ENCODE measurements around the gene EFCAB6. TPM values are rescaled to one million over a fixed set of nuclear protein-coding genes. Genes with fewer than 3 reads are reported as not detected.

Gene EFCAB6
- total RNA-seq, 3 donors from 2014 or later, result 3.0 to 9.8 (median 5.9) TPM

DNA sequence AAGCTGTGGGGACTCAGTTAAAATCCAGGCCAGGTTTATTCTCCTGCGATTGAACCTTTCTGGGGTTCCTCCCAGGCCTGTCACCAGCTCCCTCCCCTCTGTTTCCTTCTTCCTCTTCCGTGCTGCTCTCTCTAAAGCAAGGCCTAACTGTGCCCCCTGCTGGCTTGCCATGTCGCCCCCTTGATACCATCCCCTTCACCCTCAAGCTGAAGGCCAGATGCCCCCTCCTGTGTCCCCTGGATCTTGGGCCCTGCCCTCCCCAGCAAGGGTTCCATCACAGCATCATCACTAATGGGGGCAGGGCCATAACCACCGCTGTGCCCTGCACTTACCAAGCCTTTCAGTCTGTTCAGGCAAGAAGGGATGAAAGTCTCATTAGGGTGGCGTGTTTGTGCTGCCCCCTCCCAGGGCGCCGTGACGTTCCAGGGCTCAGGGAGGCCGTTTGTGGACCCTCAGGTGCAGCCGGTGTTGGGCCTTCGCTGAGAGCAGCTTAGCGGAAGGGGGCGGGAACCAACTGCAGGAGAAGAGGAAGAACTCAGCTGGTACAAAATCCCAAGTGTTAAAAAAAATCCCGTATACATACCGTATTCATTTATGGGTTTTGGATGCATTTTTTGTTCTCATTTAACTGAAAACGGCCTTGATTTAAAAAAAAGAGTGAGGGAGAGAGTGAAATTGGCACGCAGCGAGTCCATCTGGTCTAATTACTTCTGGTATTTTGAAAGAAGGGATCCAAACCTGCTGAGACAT is 330.4 kb downstream of the EFCAB6 start:
- Histone ChIP-seq H3K4me3 (no peak overlapping the region), H3K27me3 (peaks cover 0 to 5% of the 10 kb centered on the region in 2 donors), H3K27ac (no peak overlapping the region), H3K9me3 (no peaks in the 10 kb centered on the region), H3K4me1 (no peaks in the 10 kb centered on the region), H3K36me3 (no peaks in the 10 kb centered on the region)
- TF ChIP-seq CTCF (IDR thresholded peaks at IDR 0.05), result no peak
- TF ChIP-seq POLR2A (IDR thresholded peaks at IDR 0.05), result no peak
- no peak for TF ChIP-seq POLR2AphosphoS5 (IDR thresholded peaks at IDR 0.05)
- DNase-seq (ENCODE audit: low spot score in 2 of 2), result no peak
- intact Hi-C loops (cut with DNase I; ENCODE audit: low total_unique reads), result no loop called here

GRCh38 chr22:43479962-43480361 is 332.1 kb downstream of the EFCAB6 start:
- no peak for DNase-seq (ENCODE audit: low spot score in 2 of 2)
- Histone ChIP-seq H3K27me3 (no peaks in the 10 kb centered on the region), H3K36me3 (no peaks in the 10 kb centered on the region), H3K9me3 (no peaks in the 10 kb centered on the region), H3K27ac (no peak overlapping the region), H3K4me1 (no peaks in the 10 kb centered on the region), H3K4me3 (no peak overlapping the region)
- intact Hi-C loops (cut with DNase I; ENCODE audit: low total_unique reads), result no loop called here
- TF ChIP-seq POLR2AphosphoS5 (IDR thresholded peaks at IDR 0.05) (no peak), POLR2A (IDR thresholded peaks at IDR 0.05) (no peak), CTCF (IDR thresholded peaks at IDR 0.05) (no peak)

- no peak for DNase-seq (ENCODE audit: low spot score in 2 of 2)
- Histone ChIP-seq H3K27me3 (no peaks in the 10 kb centered on the region), H3K4me3 (no peak overlapping the region), H3K27ac (no peak overlapping the region), H3K4me1 (no peaks in the 10 kb centered on the region), H3K9me3 (no peaks in the 10 kb centered on the region), H3K36me3 (no peaks in the 10 kb centered on the region)
- TF ChIP-seq POLR2AphosphoS5 (IDR thresholded peaks at IDR 0.05) (no peak), POLR2A (IDR thresholded peaks at IDR 0.05) (no peak), CTCF (IDR thresholded peaks at IDR 0.05) (no peak)
- intact Hi-C loops (cut with DNase I; ENCODE audit: low total_unique reads), result no loop called here
Measured at GRCh38 chr22:43479301-43479950, 332.7 kb downstream of the EFCAB6 start.

Other genes starting within 250 kb of the EFCAB6 start
- 1 to 10 TPM in 1 of 3 donors, under 1 TPM in 1, not detected in 1; 0.98 to 2.9 TPM for gene SULT4A1, start 50.2 kb upstream of the EFCAB6 start, total RNA-seq
- not detected for gene PNPLA5, start 79.7 kb upstream of the EFCAB6 start, total RNA-seq
- 1 to 10 TPM; 2.4 to 3.1 (median 2.9) TPM for gene PNPLA3, start 111.5 kb upstream of the EFCAB6 start, total RNA-seq
- gene SAMM50, start 143.1 kb upstream of the EFCAB6 start, total RNA-seq, result 10 to 100 TPM; 36.1 to 40.6 (median 36.4) TPM
- gene PARVB, start 212.0 kb upstream of the EFCAB6 start, total RNA-seq, result 10 to 100 TPM; 12.3 to 57.6 (median 21.6) TPM

Data from breast epithelium (tissue), 4 donors.